GM21786 (cell line): Measurements from ENCODE around the gene KATNB1.

Source experiments
- ATAC-seq: cut with Tn5 transposase; IDR thresholded peaks from one replicate; pipeline ENCODE4 v1.9.1; 2021; ENCODE audit not compliant: unreplicated experiment

KATNB1 gene

DNA sequence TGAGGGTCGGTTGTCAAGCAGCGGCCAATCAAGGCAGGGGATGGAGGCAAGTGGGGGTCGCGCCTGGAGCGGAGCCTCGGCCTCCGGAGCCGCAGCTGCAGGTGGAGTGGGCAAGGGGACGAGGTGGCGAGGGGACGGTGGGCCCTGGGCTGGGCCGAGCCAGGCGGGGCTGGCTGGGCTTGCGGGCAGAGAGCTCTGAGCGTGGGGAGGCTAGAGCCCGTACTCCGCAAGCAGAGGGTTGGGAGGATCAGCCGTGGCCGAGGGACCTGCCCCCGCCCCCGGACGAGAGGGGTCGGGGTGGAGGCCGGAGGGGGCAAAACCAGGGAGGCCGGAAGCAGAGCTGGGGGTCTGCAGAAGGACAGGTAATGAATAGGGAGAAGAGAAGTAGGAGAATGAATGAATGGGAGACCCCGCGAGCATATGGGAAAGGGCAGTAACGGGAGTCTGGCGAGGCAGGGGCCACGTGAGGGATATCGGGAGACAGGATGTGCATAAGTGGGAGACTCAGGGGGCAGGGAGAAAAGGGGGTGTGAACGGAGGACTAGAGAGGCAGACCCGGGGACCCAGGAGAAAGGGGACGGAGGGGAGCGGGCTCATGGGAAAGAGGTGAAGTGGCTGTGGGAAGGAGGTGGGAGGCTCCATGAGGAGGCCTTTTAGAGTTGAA is at the start of gene KATNB1:
TSS of gene KATNB1 (plus strand) at position 16 of the 664 bp plus-strand sequence. CDS start 1,474 bp downstream, outside the sequence.
- ATAC-seq: no peak

DNA sequence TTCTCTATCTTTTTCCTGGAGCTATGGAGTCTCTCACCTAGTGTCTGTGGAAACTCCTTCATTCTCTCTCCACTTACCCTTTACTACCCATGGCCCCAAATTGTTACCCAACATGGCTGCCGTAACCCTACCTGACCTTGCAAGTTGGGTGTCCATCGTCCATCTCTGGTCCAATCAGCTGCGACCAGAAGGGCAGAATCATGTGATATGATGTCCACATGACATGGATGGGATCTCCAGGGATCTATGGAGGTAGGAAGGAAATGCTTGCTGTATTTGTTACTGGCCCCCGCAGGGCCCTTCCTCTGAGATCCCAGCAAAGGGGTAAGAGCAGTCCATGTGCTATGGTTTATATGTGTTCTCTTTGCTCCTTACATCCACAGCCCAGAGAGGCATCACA is 49.0 kb upstream of the KATNB1 start:
- no peak for ATAC-seq

- no peak for ATAC-seq
Observed at GRCh38 chr16:57687363-57687929, 48.1 kb upstream of the KATNB1 start.

DNA sequence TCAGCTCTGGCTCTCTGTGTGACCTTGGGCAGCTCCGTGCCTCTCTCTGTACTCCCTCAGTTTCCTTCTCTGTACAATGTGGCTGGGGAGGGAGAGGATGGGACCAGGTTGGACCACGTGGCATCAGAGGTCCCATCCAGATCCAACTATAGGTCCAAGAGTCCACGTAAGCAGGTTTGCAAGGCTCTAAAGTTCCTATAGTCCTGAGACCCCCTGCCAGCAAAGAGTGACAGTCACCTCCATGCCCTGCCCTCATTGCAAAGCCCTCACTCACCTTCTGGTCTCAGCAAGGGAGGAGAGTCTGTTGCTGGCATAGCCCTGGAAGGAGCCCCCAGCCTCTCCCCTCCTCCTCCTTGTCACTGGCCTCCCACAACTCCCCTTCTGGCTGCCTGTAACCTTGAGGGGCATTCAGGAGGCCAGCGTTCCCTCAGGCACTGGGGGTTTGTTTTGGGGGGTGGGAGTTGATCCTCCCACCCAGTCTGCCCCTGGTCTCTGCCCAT is 47.0 kb upstream of the KATNB1 start:
- no peak for ATAC-seq

DNA sequence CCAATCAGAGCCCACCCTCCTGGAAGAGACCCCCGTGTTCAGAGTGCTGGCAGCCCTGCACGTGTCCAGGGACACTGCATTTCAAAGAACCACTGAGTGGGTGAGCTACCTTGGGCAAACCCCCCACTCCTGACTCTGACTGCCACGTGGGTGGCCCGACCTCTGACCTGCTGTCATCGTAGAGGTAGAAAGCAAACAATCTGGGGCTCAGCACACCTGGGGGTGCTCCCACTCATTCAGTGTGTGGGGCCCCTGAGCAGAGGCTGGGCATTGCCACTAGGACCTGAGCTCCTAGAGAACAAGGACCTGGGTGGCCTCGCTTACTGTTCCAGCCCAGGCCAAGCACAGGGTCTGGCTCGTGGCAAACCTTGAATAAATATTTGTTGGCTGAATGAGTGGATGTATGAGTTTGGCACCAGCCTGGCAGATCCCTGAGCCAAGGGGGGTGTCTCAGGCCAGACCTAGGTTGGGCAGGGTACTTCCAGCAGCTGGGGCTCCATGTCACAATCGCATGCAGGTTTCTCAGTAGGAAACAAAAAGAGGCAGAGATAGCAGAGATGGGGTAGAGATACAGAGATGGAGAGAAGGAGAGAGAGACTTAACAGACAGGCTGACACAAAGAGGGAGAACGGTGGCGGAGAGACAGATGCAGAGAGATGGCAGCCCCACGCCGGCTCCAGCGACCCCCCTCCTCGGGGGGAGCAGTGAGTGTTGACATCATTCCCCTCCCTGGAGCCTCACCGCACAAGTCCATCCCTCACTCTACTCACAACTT is 46.4 kb upstream of the KATNB1 start:
- ATAC-seq: no peak

- ATAC-seq: peak; percentile 70
Observed at GRCh38 chr16:57689762-57690558, 45.6 kb upstream of the KATNB1 start.

DNA sequence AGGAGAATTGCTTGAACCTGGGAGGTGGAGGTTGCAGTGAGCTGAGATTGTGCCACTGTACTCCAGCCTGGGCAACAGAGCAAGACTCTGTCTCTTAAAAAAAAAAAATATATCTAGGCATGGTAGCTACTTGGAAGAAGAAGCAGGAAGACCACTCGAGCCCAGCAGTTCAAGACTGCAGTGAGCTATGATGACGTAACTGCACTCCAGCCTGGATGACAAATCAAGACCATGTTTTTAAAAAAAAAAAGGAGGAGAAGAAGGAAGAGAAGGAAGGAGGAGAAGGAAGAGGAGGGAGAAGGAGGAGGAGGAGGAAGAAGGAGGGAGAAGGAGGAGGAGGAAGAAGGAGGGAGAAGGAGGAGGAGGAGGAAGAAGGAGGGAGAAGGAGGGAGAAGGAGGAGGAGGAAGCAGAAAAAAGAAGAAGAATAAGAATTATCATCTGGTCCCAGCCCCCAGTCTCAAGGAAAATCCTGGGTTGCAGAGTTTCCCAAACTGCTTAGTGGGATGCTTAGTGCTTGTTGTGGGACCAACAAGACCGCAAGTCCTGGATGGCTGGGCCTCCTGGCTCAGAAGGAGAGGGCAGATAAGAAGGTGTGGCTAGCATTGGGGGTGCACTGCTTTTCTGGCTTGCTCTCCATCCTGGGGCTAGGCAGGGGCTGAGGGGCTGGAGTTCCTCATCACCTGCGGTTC is 44.6 kb upstream of the KATNB1 start:
- no peak for ATAC-seq

GRCh38 chr16:57692636-57693035 is 42.9 kb upstream of the KATNB1 start:
- no peak for ATAC-seq

DNA sequence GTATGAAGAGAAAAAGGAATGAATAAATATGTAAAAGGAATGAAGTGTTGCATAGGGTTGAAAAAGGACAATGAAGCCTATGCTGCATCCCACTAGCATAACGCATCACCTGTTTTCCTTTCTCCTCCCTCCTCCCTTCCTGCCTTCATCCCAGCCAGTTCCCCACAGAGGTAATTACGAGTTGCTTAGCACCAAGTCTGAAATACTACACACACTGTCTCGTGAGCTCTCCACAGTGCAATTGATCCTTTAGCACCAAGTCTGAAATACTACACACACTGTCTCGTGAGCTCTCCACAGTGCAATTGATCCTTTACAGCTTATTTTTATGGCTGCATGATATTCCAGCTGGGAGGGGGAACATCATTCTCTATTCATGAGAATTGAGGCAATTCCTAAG is 42.0 kb upstream of the KATNB1 start:
- ATAC-seq: no peak

- ATAC-seq: no peak
Observed at GRCh38 chr16:57694231-57694724, 41.3 kb upstream of the KATNB1 start.

DNA sequence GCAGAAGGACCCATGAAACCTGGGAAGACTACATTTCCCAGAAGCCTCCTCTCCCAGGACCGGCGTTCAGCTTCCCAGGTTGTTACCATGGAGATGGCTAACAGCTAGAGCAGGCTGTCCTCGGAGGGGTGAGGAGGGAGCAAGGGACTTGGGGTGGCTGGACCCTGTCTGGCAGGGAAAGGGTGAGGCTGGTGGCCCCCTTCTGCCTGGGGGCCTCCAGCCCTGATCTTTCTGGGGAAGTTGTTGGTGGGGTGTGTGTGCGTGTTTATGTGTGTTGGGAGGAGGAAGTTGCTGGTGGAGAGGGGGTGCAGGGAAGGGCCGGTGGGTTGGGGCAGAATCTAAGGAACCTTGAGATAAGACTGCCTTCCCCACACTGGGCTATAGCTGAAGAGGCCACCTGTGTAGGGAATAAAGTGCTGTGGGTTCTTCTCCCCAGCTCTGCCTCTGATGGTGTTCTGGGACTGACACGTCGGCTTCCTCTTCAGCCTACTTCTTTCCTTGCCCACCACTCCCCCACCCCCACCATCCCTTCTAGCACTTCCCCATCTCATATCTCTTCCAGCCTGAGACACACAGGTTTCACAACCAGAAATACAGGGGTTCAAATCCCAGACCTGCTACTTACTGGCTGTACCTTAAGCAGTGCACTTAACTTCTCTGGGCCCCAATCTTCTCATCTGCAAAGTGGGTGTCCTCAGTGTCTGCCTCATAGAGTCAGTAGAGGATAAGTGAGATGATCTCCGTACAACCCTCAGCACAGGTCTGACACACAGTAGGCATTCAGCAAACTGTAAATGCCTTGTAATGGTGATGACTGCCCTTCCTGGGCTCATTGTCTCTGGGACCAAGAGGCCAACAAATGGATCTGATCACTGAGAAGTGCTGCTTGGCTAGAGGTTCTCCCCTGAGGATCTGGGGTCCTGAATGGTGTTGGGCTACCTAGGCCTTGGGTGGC is 40.6 kb upstream of the KATNB1 start, which contains the start of gene DRC7:
TSS of gene DRC7 (plus strand) at position 82 of the 955 bp plus-strand sequence. CDS start 3,144 bp downstream, outside the sequence.
- no peak for ATAC-seq

DNA sequence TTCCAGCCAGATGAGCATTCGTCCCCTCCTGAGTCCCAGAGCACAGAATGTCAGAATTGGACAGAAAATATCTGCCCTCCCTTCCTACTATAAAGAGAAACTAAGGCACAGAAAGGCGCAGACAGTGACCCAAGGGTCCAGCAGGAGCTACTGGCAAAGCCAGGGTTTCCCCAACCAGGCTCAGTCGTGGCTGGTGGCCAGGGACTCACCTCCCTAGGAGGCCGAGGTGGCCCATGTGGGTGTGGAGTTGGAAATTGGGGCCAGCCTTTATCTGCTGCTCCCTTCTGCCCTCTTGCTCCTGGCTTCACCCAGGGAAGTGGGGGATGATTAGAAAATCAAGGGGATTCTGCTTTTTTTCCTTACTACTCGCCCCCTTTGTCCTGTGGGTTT is 39.9 kb upstream of the KATNB1 start:
- no peak for ATAC-seq

DNA sequence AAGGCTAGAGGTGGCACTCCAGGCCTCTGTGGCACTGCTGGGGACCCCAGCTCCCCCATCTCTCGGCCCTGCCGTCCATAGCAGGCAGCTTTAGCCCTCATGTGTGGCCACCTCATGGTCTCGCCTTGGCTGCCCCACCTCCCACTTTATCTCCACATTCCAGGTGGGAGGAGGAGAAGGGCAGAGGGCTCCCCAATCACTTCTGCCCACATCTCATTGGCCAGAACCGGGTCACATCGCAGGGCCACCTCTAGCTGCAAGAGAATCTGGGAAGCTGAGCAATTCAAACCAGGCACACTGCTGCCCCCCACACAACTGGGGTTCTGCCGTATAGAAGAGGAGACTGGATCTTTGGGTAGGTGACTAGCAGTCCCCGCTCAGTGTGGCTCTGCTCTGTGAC is 39.3 kb upstream of the KATNB1 start:
- no peak for ATAC-seq

GRCh38 chr16:57697896-57698537 is 37.6 kb upstream of the KATNB1 start:
- no peak for ATAC-seq

- no peak for ATAC-seq
Observed at GRCh38 chr16:57698812-57699405, 36.7 kb upstream of the KATNB1 start.

GRCh38 chr16:57699481-57699880 is 36.1 kb upstream of the KATNB1 start:
- no peak for ATAC-seq

GRCh38 chr16:57699899-57700298 is 35.7 kb upstream of the KATNB1 start:
- no peak for ATAC-seq
